NCI-H2081 treated with DMSO at 0.1 percent for 48 hours (cell line): Measurements from ENCODE around the gene HEXD.
A peak's percentile ranks its signal among the peaks of the same experiment; 100 is the strongest.

Experiments
- DNase-seq: peaks from one replicate; lab custom pipeline; 2025; lab: John Stamatoyannopoulos, UW

HEXD gene

GRCh38 chr17:82489851-82490511, 71.8 kb downstream of the HEXD start:
- no peak for DNase-seq

DNA sequence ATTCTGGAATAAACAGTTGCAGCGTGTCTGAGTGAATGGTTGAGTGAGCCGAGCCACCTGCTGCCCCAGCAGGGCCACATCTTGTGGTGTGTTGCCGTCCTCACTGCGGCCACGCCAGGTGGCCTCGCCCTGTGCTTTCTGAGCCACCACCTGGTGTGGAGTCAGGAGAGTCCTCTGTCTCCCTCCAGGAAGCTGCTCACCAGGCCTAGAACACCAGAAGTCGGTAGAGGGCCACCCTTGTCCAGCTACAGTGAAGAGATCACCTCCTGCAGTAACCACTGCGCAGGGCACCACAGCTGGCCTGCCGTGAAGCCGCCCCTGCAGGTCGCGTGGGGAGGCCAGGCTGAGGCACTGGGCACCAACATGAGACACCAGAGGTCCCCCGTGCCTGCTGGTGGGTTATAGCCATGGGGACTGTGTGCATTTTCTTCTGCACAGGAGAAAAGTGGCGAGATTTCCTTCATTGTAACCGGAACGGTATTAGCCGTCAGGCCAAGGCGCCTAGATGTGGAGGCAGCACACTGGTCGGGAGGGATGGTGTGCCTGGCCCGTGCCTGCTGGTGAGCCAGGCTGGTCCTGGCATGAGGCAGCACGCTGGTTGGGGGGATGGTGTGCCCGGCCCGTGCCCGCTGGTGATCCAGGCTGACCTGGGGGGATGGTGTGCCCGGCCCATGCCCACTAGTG, 72.5 kb downstream of the HEXD start:
- peak; percentile 39 for DNase-seq

GRCh38 chr17:82491196-82491530, 73.0 kb downstream of the HEXD start:
- DNase-seq, result no peak

DNA sequence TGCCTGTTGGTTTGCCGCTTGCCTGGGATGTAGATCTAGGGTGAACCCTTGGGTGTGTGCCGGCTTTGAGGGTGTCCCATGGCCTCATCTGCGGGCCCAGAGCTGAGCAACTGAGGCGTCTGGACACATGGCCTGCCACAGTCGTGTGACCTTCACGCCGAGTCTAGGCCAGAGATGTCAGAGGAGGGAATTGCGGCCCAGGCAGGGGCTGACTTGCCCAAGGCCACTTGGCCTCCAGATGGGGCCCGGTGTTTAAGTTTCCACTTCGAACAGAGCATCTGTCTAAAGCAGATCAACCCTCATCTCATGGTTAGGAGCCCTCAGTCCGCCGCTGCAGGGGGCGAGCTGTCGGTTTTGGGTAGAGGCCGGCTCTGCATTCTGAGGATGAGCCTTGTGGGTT, 73.4 kb downstream of the HEXD start:
- no peak for DNase-seq
